Uterus (tissue), 4 donors: ENCODE results near the gene NUDT22. TPM values are rescaled to one million over a fixed set of nuclear protein-coding genes. Genes with fewer than 3 reads are reported as not detected.

Experiments
- DNase-seq, 2 donors: peaks; one replicate each; pipeline ENCODE4 v3.0.0-alpha.2; 2019 to 2020
- H3K27ac ChIP-seq, 2 donors: fragments of 200-600 bp; sonication (generic); 1 replicate in 1 of 2; 2 replicates in 1 of 2; pipeline ENCODE4 v1.5.1; 2016 to 2018
- H3K27me3 ChIP-seq, 2 donors: fragments of 200-600 bp; sonication (generic); one replicate each; pipeline ENCODE4 v1.5.1; 2018 to 2019; ENCODE audit warnings: control low read depth in 1 of 2
- H3K36me3 ChIP-seq, 2 donors: fragments of 200-600 bp; sonication (generic); one replicate each; pipeline ENCODE4 v1.5.1; 2019; ENCODE audit warnings: control low read depth in 1 of 2
- H3K4me1 ChIP-seq, 2 donors: fragments of 200-600 bp; sonication (generic); one replicate each; pipeline ENCODE4 v1.5.1; 2018 to 2019; ENCODE audit warnings: control low read depth in 1 of 2
- H3K4me3 ChIP-seq, 2 donors: fragments of 200-600 bp; sonication (generic); 1 replicate in 1 of 2; 2 replicates in 1 of 2; pipeline ENCODE4 v1.5.1; 2018 to 2019; ENCODE audit warnings: mild to moderate bottlenecking in 1 of 2
- H3K9me3 ChIP-seq, 2 donors: fragments of 200-600 bp; sonication (generic); one replicate each; pipeline ENCODE4 v1.5.1; 2019; ENCODE audit warnings: control low read depth in 1 of 2
- POLR2A ChIP-seq, 2 donors: fragments of 450-650 bp; IDR thresholded peaks; one replicate each; pipeline ENCODE4 v1.6.1; 2016; ENCODE audit warnings: antibody characterized with exemption in 2 of 2, mild to moderate bottlenecking in 1 of 2, moderate library complexity in 1 of 2
- intact Hi-C: fragments of 100-400 bp; cut with DNase I; formaldehyde crosslinking; loops from one replicate; pipeline ENCODE4 v1.15.1; 2023; ENCODE audit warnings: low total_unique reads
- total RNA-seq, 4 donors: library from RNA; depleted of rRNA in 3 of 4; stranded (reverse); fragments of >200 nt in 3 of 4; gene quantifications; one replicate each; pipeline versions ENCODE4 v1.1.0 to v1.2.4, GENCODE V29; 2014 to 2023
- TF ChIP-seq, protein P1 (sequence below), 4 experiments: fragments of 200-600 bp in 2 of 4; fragments of 450-650 bp in 2 of 4; sonication (generic) in 2 of 4; IDR thresholded peaks; one replicate each; pipeline ENCODE4 v1.5.1; 2016 to 2019; ENCODE audit warnings: antibody characterized with exemption in 4 of 4, mild to moderate bottlenecking in 2 of 4, moderate library complexity in 1 of 4
- donor health status: DM: yes; HTN: yes; CAD: no.

The NUDT22 gene
- total RNA-seq, 4 donors from 2014 or later: 10.8 to 44.9 (median 34.0) TPM

DNA sequence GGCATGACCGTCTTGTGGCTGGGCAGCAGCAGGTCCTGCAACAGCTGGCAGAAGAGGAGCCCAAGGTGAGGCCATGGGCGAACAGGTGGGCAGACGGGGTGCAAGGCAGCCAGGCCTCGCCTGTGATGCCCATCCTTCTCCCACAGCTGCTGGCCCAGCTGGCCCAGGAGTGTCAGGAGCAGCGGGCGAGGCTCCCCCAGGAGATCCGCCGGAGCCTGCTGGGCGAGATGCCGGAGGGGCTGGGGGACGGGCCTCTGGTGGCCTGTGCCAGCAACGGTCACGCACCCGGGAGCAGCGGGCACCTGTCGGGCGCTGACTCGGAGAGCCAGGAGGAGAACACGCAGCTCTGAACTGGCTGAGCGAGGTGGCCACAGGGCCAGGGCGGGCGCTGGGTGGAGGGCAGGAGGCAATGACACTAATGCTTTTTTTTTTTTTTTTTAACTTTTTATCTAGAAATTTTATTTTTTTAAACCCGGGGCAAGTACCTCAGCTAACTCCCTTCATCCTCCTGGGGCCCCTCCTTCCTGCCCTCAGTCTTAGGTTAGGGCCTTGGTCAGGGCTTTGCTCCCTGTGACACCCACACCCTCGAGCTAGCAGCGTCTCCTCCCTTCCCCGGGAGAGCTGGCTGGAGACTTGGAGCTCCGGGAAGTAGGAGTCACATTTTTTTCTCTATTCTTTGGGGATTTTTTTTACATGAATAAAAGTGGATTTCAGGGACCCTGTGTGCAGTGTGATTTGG is 41.3 kb downstream of the NUDT22 start:
- no peak overlapping the region for H3K4me3 ChIP-seq
- H3K4me1 ChIP-seq: peaks cover 0 to 11% of the 10 kb centered on the region in 2 donors
- H3K27me3 ChIP-seq: no peaks in the 10 kb centered on the region
- peak overlapping the region; percentile 91 to 97 for H3K27ac ChIP-seq
- no peaks in the 10 kb centered on the region for H3K9me3 ChIP-seq
- intact Hi-C loops: no loop called here
- no peak for TF ChIP-seq POLR2A (IDR thresholded peaks at IDR 0.05)
- TF ChIP-seq, protein P1, sequence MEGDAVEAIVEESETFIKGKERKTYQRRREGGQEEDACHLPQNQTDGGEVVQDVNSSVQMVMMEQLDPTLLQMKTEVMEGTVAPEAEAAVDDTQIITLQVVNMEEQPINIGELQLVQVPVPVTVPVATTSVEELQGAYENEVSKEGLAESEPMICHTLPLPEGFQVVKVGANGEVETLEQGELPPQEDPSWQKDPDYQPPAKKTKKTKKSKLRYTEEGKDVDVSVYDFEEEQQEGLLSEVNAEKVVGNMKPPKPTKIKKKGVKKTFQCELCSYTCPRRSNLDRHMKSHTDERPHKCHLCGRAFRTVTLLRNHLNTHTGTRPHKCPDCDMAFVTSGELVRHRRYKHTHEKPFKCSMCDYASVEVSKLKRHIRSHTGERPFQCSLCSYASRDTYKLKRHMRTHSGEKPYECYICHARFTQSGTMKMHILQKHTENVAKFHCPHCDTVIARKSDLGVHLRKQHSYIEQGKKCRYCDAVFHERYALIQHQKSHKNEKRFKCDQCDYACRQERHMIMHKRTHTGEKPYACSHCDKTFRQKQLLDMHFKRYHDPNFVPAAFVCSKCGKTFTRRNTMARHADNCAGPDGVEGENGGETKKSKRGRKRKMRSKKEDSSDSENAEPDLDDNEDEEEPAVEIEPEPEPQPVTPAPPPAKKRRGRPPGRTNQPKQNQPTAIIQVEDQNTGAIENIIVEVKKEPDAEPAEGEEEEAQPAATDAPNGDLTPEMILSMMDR (IDR thresholded peaks at IDR 0.05): no peak
- DNase-seq: no peak
- H3K36me3 ChIP-seq: no peaks in the 10 kb centered on the region

DNA sequence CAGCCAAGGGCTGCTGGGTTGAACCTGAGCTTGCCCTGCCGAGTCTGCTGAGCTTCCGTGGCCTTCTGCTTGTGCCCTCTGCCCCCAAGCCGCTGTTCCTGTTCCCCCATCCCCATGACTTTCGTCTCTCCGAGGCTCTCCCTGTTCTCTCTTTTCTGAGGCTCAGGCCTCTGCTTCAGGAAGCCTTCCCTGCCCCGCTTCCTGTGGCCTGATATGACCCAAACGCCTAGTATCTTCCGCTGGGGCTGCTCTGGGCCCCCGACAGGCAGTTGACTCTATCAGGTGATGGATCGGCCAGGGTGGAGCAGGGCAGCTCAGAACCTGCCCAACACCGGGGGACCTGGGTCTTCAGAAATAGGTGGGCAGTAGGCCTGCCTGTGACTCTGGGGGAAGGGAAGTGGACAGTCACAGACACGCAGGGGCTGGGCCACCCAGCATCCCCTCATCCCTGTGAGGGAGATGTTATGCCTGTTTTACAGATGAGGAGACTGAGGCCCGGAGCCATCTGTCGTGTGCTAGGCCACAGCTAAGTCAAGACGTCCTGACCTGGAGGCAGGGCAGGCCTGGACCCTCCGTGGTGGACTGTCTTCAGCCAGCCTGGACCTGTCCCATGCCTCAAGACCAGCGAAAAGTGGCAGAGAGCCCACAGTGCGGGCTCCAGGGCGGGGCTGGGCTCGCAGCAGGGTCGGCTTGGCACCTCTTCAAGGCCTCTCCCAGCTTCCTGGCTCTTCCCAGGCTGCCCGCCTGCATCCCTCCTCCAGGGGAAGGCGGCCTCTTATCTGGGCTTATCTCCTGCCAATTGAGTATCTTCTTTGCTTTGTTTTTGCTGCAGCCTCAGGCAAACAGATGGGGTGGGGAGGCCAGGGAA is 42.2 kb downstream of the NUDT22 start:
- DNase-seq: peak; percentile 75 to 79
- intact Hi-C loops: no loop called here
- Histone ChIP-seq H3K9me3 (no peaks in the 10 kb centered on the region), H3K4me3 (peak overlapping the region; percentile 63 to 75), H3K4me1 (peaks cover 0 to 11% of the 10 kb centered on the region in 2 donors), H3K27me3 (no peaks in the 10 kb centered on the region), H3K27ac (peak overlapping the region; percentile 91 to 97), H3K36me3 (no peaks in the 10 kb centered on the region)
- no peak for TF ChIP-seq POLR2A (IDR thresholded peaks at IDR 0.05)
- TF ChIP-seq, protein P1 (IDR thresholded peaks at IDR 0.05): peak in 1 of 4 experiments; percentile 32

DNA sequence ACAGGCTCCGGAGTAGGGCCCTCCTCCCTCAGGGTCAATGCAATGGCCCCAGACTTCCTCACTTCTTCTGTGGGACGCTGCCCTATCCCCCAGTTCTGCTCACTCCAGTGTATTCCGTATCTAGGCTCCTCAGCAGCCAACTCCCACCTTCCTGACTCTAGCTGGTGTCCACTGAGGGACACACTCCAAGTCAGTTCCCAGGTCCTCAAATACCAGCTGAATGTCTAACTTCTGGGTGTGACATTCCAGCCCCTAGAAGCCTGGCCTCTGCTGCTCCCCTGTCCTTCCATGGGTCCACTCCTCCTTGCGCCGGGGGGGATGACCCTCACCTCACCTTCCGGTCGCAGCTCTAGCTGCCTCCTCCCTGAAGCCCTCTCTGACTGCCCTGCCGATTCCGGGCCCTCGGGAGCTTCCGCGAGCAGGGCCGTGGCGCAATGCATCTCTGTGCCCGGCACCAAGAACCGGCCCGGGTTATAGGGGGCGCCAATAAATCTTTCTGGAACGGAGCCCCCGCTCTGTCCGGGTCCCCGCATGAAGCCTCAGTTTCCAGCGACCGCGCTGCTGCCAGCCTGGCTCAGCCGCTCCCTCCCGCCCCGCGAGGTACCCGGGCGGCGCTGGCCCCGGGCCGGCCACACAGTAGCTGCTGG is 42.9 kb downstream of the NUDT22 start:
- peak in 1 of 2 donors; percentile 28 for TF ChIP-seq POLR2A (IDR thresholded peaks at IDR 0.05)
- TF ChIP-seq, protein P1 (IDR thresholded peaks at IDR 0.05): no peak
- DNase-seq: peak; percentile 71 to 77
- Histone ChIP-seq H3K27me3 (no peaks in the 10 kb centered on the region), H3K27ac (peak overlapping the region; percentile 91 to 97), H3K9me3 (no peaks in the 10 kb centered on the region), H3K4me1 (peaks cover 0 to 11% of the 10 kb centered on the region in 2 donors), H3K4me3 (peak overlapping the region; percentile 63 to 75), H3K36me3 (no peaks in the 10 kb centered on the region)
- intact Hi-C loops: no loop called here

DNA sequence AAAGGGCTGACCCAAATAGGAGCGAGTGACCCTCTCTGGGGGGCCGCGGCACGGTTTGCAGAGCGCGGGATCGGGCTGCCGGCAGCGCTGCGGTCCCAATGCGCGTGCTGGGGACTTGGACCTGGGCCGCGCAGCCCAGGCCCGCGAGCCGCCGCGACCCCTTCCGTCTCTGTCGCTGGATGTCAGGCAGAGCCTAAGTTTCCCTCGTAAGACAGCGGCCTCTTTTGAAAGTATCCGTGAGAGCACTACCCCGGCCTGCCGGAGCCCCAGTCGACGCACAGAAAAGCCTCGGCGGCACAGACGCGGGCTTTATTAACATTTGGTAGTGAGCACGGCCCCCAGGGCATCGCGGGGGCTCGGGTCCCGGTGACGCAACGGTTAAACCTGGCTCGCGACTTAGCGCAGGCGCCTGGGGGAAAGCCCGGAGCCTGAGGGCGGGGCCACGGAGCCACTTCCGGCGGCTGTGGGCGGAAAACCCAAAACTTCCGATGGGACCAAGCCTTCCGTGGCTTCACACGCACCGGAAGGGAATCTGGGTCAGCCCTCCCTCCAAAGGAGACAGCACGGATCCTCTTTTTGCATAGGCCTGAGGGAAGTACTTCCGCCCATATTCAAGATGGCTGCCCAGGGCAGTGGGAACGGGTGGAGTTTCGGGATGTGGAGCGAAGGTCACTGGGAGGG is 43.6 kb downstream of the NUDT22 start:
- no peaks in the 10 kb centered on the region for H3K27me3 ChIP-seq
- TF ChIP-seq, protein P1 (IDR thresholded peaks at IDR 0.05): peak in 2 of 4 experiments; percentile 29 to 38
- peak; percentile 9 to 58 for TF ChIP-seq POLR2A (IDR thresholded peaks at IDR 0.05)
- no peaks in the 10 kb centered on the region for H3K9me3 ChIP-seq
- intact Hi-C loops: no loop called here
- DNase-seq: peak; percentile 98 to 99
- peak overlapping the region; percentile 71 to 75 for H3K4me3 ChIP-seq
- peaks cover 0 to 11% of the 10 kb centered on the region in 2 donors for H3K4me1 ChIP-seq
- H3K36me3 ChIP-seq: no peaks in the 10 kb centered on the region
- H3K27ac ChIP-seq: peak overlapping the region; percentile 91 to 97
